H1 (cell line): ENCODE data around the gene CXADR. TPM values are rescaled to one million over a fixed set of nuclear protein-coding genes. Genes with fewer than 3 reads are reported as not detected.

Experiments
- CTCF ChIP-seq, 3 experiments: IDR thresholded peaks; 1 replicate in 2 of 3; 2 replicates in 1 of 3; pipeline versions ENCODE4 v1.5.1 to v1.6.1; 2011; ENCODE audit warnings: low read length in 3 of 3, mild to moderate bottlenecking in 3 of 3, inconsistent platforms in 2 of 3, low read depth in 1 of 3, moderate library complexity in 1 of 3; ENCODE audit not compliant: insufficient read depth in 1 of 3; ENCODE audit errors: control extremely low read depth in 1 of 3
- EZH2 ChIP-seq: fragments of 200-600 bp; sonication (generic); IDR thresholded peaks from 2 replicates; pipeline ENCODE4 v1.7.1; 2012; ENCODE audit warnings: low read depth, mild to moderate bottlenecking, moderate library complexity, low read length, inconsistent platforms; ENCODE audit not compliant: severe bottlenecking
- KDM5A ChIP-seq: fragments of 200-600 bp; IDR thresholded peaks from 2 replicates; pipeline ENCODE4 v1.7.1; 2012; ENCODE audit warnings: mild to moderate bottlenecking, low read length, inconsistent platforms, mixed read lengths
- MAFK ChIP-seq: IDR thresholded peaks from 2 replicates; pipeline ENCODE4 v1.6.1; 2012; ENCODE audit warnings: low read depth, mild to moderate bottlenecking, improper control_type of control experiment, low read length
- RAD21 ChIP-seq, 2 experiments: IDR thresholded peaks in 1 of 2; conservative IDR thresholded peaks in 1 of 2; 2 replicates each; pipeline ENCODE4 v1.6.1; 2011; ENCODE audit warnings: low read depth in 2 of 2, low read length in 2 of 2, improper control_type of control experiment in 1 of 2, inconsistent platforms in 1 of 2, mild to moderate bottlenecking in 1 of 2, moderate library complexity in 1 of 2
- SP1 ChIP-seq: IDR thresholded peaks from 2 replicates; pipeline ENCODE4 v1.6.1; 2011; ENCODE audit warnings: low read depth, low read length
- SP2 ChIP-seq: IDR thresholded peaks from 2 replicates; pipeline ENCODE4 v1.6.1; 2012; ENCODE audit warnings: mild to moderate bottlenecking, low read length, inconsistent platforms
- TAF7 ChIP-seq: optimal IDR thresholded peaks from 2 replicates; pipeline ENCODE3; 2011; ENCODE audit warnings: low read depth, mild to moderate bottlenecking, inconsistent platforms, low read length, moderate library complexity, borderline replicate concordance
- polyA plus RNA-seq, 7 experiments: library from polyadenylated mRNA; depleted of rRNA in 3 of 7; stranded (reverse) in 5 of 7; unstranded in 2 of 7; fragments of >200 nt in 5 of 7; fragments of 200-250 nt in 2 of 7; gene quantifications; 1 replicate in 5 of 7; 2 replicates in 1 of 7; 4 replicates in 1 of 7; pipeline versions ENCODE4 v1.2.1 to v1.2.3, GENCODE V29; 2011 to 2013; ENCODE audit warnings: missing spikeins in 2 of 7, mixed read lengths in 2 of 7
- total RNA-seq: library from RNA; stranded (reverse); fragmentation: NEBNext Ultra II Directional; extraction: Animal tissue kit (Norgen Biotek cat#: 25700); gene quantifications from 2 replicates; pipeline ENCODE4 v1.2.1, GENCODE V29; 2021

Gene CXADR
- total and polyA plus RNA-seq, 2 of the 8 experiments (the other 6 are each of a cell fraction or from before 2014, with no cell fraction given): 45.6 to 145 TPM

GRCh38 chr21:17506951-17507350, 5.9 kb upstream of the CXADR start (continued):
- no peak for TF ChIP-seq CTCF (IDR thresholded peaks at IDR 0.05; ENCODE audit: control extremely low read depth in 1 of 3, insufficient read depth in 1 of 3, low read depth in 1 of 3, low read length in 3 of 3)
- TF ChIP-seq RAD21 (IDR thresholded peaks at IDR 0.05 in 1 of 2, conservative IDR thresholded peaks at IDR 0.05 in 1 of 2; ENCODE audit: low read depth in 2 of 2, low read length in 2 of 2): no peak
- no peak for TF ChIP-seq TAF7
- no peak for TF ChIP-seq SP2
- no peak for TF ChIP-seq SP1
- TF ChIP-seq MAFK: no peak
- no peak for TF ChIP-seq KDM5A
- TF ChIP-seq EZH2: no peak
